Measurements from ENCODE around the gene SFXN3.

DNA sequence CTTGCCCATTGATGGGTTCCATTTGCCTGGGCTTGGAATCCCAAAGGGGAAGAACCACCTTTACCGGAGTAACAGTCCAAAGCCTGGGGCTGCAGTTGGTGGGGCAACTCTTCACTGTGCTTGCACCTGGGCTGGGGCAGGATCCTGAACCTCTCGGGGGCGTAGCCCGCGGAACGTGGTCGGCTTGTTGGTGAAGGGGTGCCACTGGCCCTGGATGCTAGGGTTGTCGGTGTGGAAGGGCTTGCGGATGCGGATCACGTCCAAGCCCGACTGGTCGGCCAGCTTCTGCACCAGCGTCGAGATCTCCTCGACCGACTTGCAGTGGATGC is 44.4 kb upstream of the SFXN3 start:
- TF ChIP-seq ZFP90 (CRISPR knock-in tag; IDR thresholded peaks at IDR 0.05; ENCODE audit: borderline replicate concordance) (no peak), ZNF776 (CRISPR knock-in tag; IDR thresholded peaks at IDR 0.05) (no peak), PRMT3 (CRISPR knock-in tag; IDR thresholded peaks at IDR 0.05; ENCODE audit: borderline replicate concordance, low read depth) (no peak), SMC3 (IDR thresholded peaks at IDR 0.05; ENCODE audit: low read length) (no peak)
